Measurements from ENCODE around the gene TRPC4AP.
"Not testable (repeated sequence)": the region's sequence is repeated elsewhere in the genome, so short reads cannot be mapped to it uniquely, and the experiment has no call there.

Gene TRPC4AP

GRCh38 chr20:35092524-35093266 lies at the start of gene TRPC4AP:
TSS of gene TRPC4AP (minus strand) at chr20:35092807. CDS start at chr20:35092781, 26 bp downstream.
- in situ Hi-C loops (cut with MboI; ENCODE audit: low sequenced_read_pairs) = loop anchor here (10.0 to 25.0 kb wide), 2 partner anchors 112 to 345 kb away; partner anchors contain the start of gene GDF5

- in situ Hi-C loops (cut with MboI; ENCODE audit: low sequenced_read_pairs) = loop anchor here (10.0 kb wide), 1 partner anchor 59 kb away; no protein-coding TSS in a partner anchor
Measured at GRCh38 chr20:35135867-35136586, 43.4 kb upstream of the TRPC4AP start.

- in situ Hi-C loops (cut with MboI; ENCODE audit: low sequenced_read_pairs) = loop anchor here (10.0 kb wide), 1 partner anchor 60 kb away; no protein-coding TSS in a partner anchor
Measured at GRCh38 chr20:35134880-35135279, 42.3 kb upstream of the TRPC4AP start.

- in situ Hi-C loops (cut with MboI; ENCODE audit: low sequenced_read_pairs) = loop anchor here (10.0 kb wide), 1 partner anchor 60 kb away; no protein-coding TSS in a partner anchor
Measured at GRCh38 chr20:35134472-35134871, 41.9 kb upstream of the TRPC4AP start.

- in situ Hi-C loops (cut with MboI; ENCODE audit: low sequenced_read_pairs) = loop anchor here (10.0 kb wide), 1 partner anchor 61 kb away; no protein-coding TSS in a partner anchor
Measured at GRCh38 chr20:35133735-35134134, 41.1 kb upstream of the TRPC4AP start.

GRCh38 chr20:35133031-35133430 lies 40.4 kb upstream of the TRPC4AP start:
- in situ Hi-C loops (cut with MboI; ENCODE audit: low sequenced_read_pairs) = loop anchor here (10.0 kb wide), 1 partner anchor 62 kb away; no protein-coding TSS in a partner anchor

- in situ Hi-C loops (cut with MboI; ENCODE audit: low sequenced_read_pairs) = loop anchor here (10.0 kb wide), 1 partner anchor 63 kb away; no protein-coding TSS in a partner anchor
Measured at GRCh38 chr20:35131934-35132333, 39.3 kb upstream of the TRPC4AP start.

- in situ Hi-C loops (cut with MboI; ENCODE audit: low sequenced_read_pairs) = loop anchor here (10.0 kb wide), 1 partner anchor 65 kb away; no protein-coding TSS in a partner anchor
Measured at GRCh38 chr20:35129647-35130069, 37.1 kb upstream of the TRPC4AP start.

GRCh38 chr20:35125753-35126152 lies 33.1 kb upstream of the TRPC4AP start:
- in situ Hi-C loops (cut with MboI; ENCODE audit: low sequenced_read_pairs) = no loop called here

GRCh38 chr20:35122756-35123405 lies 30.3 kb upstream of the TRPC4AP start:
- in situ Hi-C loops (cut with MboI; ENCODE audit: low sequenced_read_pairs) = no loop called here

GRCh38 chr20:35121186-35121585 lies 28.6 kb upstream of the TRPC4AP start:
- in situ Hi-C loops (cut with MboI; ENCODE audit: low sequenced_read_pairs) = no loop called here

GRCh38 chr20:35120012-35120701 lies 27.6 kb upstream of the TRPC4AP start:
- in situ Hi-C loops (cut with MboI; ENCODE audit: low sequenced_read_pairs) = no loop called here

GRCh38 chr20:35117629-35118028 lies 25.0 kb upstream of the TRPC4AP start:
- in situ Hi-C loops (cut with MboI; ENCODE audit: low sequenced_read_pairs) = no loop called here

GRCh38 chr20:35117196-35117595 lies 24.6 kb upstream of the TRPC4AP start:
- in situ Hi-C loops (cut with MboI; ENCODE audit: low sequenced_read_pairs) = no loop called here

- in situ Hi-C loops (cut with MboI; ENCODE audit: low sequenced_read_pairs) = no loop called here
Measured at GRCh38 chr20:35116258-35116657, 23.7 kb upstream of the TRPC4AP start.

GRCh38 chr20:35115606-35116005 lies 23.0 kb upstream of the TRPC4AP start:
- in situ Hi-C loops (cut with MboI; ENCODE audit: low sequenced_read_pairs) = no loop called here

GRCh38 chr20:35112276-35112675 lies 19.7 kb upstream of the TRPC4AP start:
- in situ Hi-C loops (cut with MboI; ENCODE audit: low sequenced_read_pairs) = not testable (repeated sequence)

- in situ Hi-C loops (cut with MboI; ENCODE audit: low sequenced_read_pairs) = no loop called here
Measured at GRCh38 chr20:35111141-35111888, 18.7 kb upstream of the TRPC4AP start.

GRCh38 chr20:35108921-35109320 lies 16.3 kb upstream of the TRPC4AP start:
- in situ Hi-C loops (cut with MboI; ENCODE audit: low sequenced_read_pairs) = no loop called here

Data from HL-60/S4 (cell line).